Fibroblast of peridontal ligament (primary cell): ENCODE data around the gene DNM3.

Experiments
- DNase-seq: peaks from one replicate; pipeline ENCODE4 v3.0.0-alpha.2; 2010; ENCODE audit errors: extremely low read depth

Gene DNM3

DNA sequence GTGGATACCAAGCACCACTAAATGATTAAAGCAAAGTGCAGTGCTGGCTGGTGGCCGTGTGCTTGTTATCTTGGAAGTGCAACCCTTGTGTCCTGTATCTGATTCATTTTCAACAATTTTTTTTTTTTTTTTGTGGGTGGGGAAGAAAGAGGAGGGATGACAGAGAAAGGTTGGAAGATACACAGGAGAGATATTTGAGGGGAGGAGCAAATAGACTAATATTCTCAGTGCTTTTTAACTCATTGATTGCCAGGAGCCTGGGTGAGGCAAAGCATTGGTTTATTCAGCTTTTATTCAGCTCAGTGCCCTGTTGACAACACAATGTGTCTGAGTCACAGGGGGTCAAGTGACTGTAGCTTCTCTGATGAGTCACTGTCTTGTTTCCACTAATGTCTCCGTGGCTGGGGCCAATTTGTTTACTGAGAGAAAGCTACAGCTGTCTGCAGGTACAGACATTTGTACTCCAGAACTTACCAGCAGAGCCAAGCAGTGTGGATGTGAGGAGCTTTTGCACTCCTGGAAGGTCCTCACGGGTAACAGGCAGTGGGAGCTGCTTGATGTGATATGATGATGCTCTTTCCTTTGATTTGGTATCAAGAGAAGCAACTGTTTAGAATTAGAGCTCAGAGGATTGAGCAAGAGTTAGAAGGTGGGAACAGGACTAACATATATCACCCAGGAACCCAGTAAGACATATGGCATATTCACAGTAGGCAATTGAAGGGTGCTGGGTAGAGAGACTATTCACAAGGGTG is 23.6 kb upstream of the DNM3 start:
- DNase-seq, result peak; percentile 46

DNA sequence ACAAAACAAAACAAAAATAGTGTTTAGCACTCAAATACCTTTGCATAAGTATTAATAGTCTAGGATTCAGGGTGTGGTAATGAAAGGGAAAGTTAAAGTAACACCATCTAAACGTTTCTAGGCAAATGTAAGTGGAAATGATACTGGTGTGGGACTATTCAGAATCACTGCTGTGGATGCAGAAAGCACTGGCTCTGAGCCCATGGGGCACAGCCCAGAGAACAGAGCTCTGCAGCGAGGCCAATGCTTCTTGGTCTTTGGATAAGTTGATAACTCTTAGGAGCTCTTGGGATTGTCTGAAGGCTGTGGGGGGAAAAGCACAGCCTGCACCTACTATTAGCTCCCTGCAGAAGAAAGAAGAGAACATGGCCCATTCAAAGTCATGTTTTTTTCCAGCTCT is 21.4 kb upstream of the DNM3 start:
- no peak for DNase-seq

DNA sequence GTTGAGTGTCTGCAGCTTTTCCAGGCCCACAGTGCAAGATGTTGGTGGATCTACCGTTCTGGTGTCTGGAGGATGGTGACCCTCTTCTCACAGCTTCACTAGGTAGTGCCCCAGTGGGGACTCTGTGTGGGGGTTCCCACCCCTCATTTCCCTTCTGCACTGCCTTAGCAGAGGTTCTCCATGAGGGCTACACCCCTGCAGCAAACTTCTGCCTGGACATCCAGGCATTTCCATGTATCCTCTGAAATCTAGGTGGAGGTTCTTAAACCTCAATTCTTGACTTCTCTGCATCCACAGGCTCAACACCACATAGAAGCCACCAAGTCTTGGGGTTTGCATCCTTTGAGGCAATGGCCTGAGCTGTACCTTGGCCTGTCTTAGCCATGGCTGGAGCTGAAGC is 14.3 kb upstream of the DNM3 start:
- no peak for DNase-seq

DNA sequence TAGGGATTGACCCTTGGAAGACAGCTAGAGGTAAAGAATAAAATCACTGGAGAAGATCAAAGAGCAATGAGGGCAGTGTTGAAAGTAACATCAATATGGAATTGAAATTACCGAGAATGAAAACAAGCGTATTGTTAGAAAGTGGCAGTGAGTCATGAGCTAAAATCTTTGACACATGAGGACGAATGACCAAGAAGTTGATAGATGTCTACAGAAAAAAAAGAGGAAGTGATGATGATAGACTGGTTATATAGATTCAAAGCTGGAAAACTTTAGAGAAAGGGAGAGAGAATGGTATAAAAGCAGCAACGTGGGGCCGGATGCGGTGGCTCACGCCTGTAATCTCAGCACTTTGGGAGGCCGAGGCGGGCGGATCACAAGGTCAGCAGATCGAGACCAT is 12.5 kb upstream of the DNM3 start:
- no peak for DNase-seq

DNA sequence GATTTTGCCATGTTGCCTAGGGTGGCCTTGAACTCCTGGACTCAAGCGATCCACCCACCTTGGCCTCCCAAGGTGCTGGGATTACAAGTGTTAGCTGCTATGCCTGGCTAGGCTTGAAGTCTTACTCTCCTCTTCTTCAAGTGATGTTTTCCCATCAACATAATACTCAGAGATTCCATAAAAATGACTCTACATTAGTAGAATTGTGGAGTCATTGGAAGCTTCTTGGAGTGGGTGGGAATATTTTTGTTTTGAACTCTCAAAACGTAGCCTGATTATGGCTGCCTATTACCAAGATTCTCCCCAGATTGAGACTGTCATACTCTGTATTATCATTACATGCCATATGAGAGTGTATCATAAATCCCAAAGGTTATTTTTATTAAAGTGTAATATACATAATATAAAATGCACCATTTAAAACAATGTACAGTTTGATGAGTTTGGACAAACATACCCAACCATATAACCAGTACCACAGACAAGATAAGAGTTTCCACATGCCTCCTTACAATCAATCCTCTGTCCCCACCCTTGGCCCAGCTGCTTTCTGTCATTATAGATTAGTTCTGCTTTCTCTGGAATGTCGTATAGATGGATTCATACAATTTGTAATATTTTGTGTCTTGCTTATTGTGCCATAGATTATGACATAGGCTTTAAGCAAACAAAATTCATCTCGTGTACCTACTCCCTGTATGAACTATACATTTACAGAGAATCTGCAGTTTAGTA is 8.0 kb upstream of the DNM3 start:
- DNase-seq, result no peak

DNA sequence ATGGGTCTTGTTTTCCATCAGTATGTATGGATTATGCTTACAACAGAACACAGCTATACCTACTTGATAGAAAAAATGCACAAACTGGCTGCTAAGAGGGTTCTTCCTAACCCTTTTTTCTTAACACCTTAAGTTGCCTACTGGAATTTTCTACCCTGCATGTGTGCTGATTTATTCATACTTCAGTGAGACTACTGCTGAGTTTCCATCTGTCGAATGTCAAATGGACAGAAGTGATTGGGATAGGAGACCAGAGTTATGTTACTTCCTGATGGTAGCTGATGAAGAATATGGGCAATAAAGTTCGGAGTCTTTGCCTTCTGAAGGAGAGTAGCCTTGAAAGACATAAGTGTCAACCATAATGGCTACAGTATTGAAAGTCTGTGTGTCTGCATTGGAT is 6.5 kb upstream of the DNM3 start:
- no peak for DNase-seq

GRCh38 chr1:171835891-171836290 is 5.4 kb upstream of the DNM3 start:
- DNase-seq, result no peak

- DNase-seq, result no peak
Observed at GRCh38 chr1:171841931-171842761, 848 bp downstream of the DNM3 start.

DNA sequence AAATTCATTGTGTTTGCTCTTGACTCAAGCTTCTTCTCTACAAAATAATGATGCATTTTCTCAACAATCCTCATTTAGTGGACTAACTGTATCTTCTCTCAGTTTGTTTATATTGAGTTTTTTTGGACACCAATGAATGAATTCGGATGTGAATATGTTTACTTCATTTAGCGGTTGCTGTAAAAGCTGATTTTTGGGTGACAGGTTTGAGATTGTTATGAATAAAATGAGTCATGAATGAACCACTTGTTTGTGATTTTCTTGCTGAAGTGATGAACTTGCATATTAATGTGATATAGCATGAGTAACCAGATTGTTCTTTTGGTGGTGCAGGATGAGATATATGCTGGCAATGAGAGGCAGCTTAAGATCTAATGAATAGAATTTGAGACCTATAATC is 3.1 kb downstream of the DNM3 start:
- DNase-seq, result no peak

DNA sequence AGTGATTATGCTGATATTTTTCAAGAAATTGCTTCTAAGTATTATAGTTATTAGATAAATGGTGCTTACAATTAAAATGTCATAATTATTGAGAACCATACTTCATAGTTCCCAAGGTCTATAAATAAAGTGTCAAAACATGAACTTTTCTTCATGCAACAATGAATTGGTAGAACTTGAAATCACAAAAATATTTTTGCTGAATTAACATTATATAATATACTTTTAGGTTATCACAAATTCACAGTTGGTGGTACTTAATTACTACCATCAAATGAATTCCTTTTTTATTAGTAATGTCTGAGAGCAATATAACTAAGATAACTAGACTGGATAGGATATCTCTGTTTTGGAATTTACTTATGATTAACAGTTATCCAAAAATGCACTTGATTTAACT is 4.7 kb downstream of the DNM3 start:
- no peak for DNase-seq

- no peak for DNase-seq
Observed at GRCh38 chr1:171849245-171849898, 8.1 kb downstream of the DNM3 start.

- no peak for DNase-seq
Observed at GRCh38 chr1:171850651-171851350, 9.5 kb downstream of the DNM3 start.

- peak; percentile 51 for DNase-seq
Observed at GRCh38 chr1:171852272-171852671, 11.0 kb downstream of the DNM3 start.

GRCh38 chr1:171855381-171855780 is 14.1 kb downstream of the DNM3 start:
- DNase-seq, result no peak

DNA sequence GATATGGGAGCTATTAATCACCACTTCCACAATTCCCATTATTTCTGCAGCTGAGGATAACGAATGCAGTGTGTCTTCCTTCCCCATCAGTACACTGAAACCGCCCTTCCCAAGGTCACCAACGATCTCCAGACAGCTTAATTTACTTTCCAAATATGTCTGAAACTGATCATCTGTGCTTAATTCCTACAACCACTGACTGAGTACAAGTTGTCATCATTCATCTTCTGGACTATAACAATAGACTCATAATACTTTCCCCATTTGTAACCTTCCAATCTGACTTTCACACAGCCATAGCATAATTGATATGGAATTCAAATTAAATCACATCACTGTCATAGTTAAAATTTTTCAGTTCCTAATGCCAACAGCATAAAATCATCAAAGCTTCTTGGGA is 17.4 kb downstream of the DNM3 start:
- no peak for DNase-seq

GRCh38 chr1:171860696-171861095 is 19.4 kb downstream of the DNM3 start:
- DNase-seq, result no peak

DNA sequence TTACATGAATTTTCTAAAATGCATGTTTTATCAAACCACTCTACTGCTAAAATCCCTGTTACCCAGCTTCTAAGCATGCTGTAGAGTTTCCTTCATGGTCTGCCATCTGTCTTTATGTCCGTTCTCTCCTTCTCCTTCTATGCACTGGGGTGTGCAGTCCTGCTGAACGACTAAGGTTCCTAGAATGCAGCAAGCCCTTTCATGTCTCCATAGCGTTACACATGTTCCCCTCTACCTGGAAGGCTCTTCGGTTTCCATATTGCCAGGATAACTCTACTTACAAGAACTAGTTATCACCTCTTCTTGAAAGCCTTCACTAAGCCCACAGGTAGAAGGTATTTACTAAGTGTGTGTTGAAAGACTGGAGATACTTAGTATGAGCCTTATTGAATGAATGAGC is 22.2 kb downstream of the DNM3 start:
- DNase-seq, result no peak

DNA sequence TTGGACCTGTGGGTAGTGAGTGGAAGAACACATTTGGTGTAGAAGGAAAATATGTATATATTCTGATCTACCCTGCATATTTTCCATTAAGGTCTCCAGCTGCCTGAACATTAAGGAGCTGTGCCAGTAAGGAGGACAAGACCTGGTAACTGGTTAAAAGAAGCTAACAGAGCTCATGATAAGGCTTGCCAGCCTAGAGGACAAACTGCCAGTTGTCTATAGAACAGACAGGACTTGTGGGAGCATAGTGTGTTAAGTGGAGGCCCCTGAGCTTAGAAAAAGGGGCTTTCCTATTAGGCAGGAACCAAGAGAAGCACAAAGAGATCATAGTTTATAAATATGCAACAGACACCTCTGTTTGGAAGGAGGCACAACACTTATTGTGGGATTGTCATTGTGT is 23.0 kb downstream of the DNM3 start:
- DNase-seq, result no peak

- no peak for DNase-seq
Observed at GRCh38 chr1:171865106-171865505, 23.8 kb downstream of the DNM3 start.

DNA sequence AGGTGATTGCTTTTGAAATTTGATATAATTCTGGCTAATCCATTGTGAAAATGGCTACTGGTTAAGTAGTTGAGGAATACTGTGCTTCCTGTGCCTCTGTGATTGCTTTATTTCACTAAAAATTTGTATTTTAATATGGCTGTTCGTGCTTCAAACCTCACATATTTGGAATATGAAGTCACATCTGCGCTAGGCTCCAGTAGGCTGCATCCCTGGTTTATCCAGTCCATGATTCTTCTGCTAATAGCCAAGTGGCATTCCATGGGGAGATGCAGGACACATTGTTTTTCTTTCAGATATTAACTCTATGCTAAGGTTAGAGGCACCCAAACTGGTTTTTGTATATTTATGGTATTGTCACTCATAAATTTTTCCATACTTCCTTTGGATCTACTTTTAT is 25.9 kb downstream of the DNM3 start:
- DNase-seq, result no peak

GRCh38 chr1:171868217-171868803 is 27.0 kb downstream of the DNM3 start:
- DNase-seq, result no peak
